Glutamatergic neuron (in vitro differentiated cells): ENCODE results near the gene ACVRL1. TPM values are rescaled to one million over a fixed set of nuclear protein-coding genes. Genes with fewer than 3 reads are reported as not detected.

Experiments
- DNase-seq: peaks from one replicate; pipeline ENCODE4 v3.0.0; 2022
- H3K27ac Mint-ChIP-seq: one replicate; pipeline ENCODE4 v1.8.0; 2020; ENCODE audit warnings: mild to moderate bottlenecking, mixed read lengths, inconsistent platforms; ENCODE audit not compliant: unreplicated experiment
- H3K27me3 Mint-ChIP-seq: one replicate; pipeline ENCODE4 v1.8.0; 2020; ENCODE audit warnings: mild to moderate bottlenecking, moderate library complexity, mixed read lengths, inconsistent platforms; ENCODE audit not compliant: unreplicated experiment
- H3K36me3 Mint-ChIP-seq: one replicate; pipeline ENCODE4 v1.8.0; 2020; ENCODE audit warnings: mild to moderate bottlenecking, mixed read lengths, inconsistent platforms; ENCODE audit not compliant: unreplicated experiment
- H3K4me1 Mint-ChIP-seq: one replicate; pipeline ENCODE4 v1.8.0; 2020; ENCODE audit warnings: mild to moderate bottlenecking, low read depth, mixed read lengths, inconsistent platforms; ENCODE audit not compliant: unreplicated experiment
- H3K4me3 Mint-ChIP-seq: one replicate; pipeline ENCODE4 v1.8.0; 2020; ENCODE audit warnings: mild to moderate bottlenecking, mixed read lengths, inconsistent platforms; ENCODE audit not compliant: unreplicated experiment
- H3K9me3 Mint-ChIP-seq: one replicate; pipeline ENCODE4 v1.8.0; 2020; ENCODE audit warnings: mild to moderate bottlenecking, moderate library complexity, mixed read lengths, inconsistent platforms; ENCODE audit not compliant: unreplicated experiment
- CTCF ChIP-seq: fragments of 200-600 bp; sonication (generic); IDR thresholded peaks from one replicate; pipeline ENCODE4 v1.5.0; 2021; ENCODE audit not compliant: partially characterized antibody, unreplicated experiment
- total RNA-seq: library from RNA; stranded (reverse); fragmentation: NEBNext Ultra II Directional; extraction: Animal tissue kit (Norgen Biotek cat#: 25700); gene quantifications from one replicate; pipeline ENCODE4 v1.2.1, GENCODE V29; 2021; ENCODE audit not compliant: unreplicated experiment

ACVRL1 gene
- total RNA-seq, 1 donor from 2014 or later = 0.39 TPM

- Mint-ChIP-seq H3K27ac (no peak overlapping the region), H3K27me3 (no peaks in the 10 kb centered on the region), H3K4me1 (peaks cover 30% of the 10 kb centered on the region), H3K9me3 (peaks cover 7% of the 10 kb centered on the region), H3K4me3 (peak overlapping the region; percentile 90), H3K36me3 (no peaks in the 10 kb centered on the region)
- DNase-seq = no peak
- TF ChIP-seq CTCF = no peak
These were observed 47.5 kb downstream of the ACVRL1 start for GRCh38 chr12:51954561-51955361.

GRCh38 chr12:51955702-51956101 is 48.4 kb downstream of the ACVRL1 start:
- H3K9me3 Mint-ChIP-seq = peaks cover 7% of the 10 kb centered on the region
- H3K27me3 Mint-ChIP-seq = no peaks in the 10 kb centered on the region
- no peaks in the 10 kb centered on the region for H3K36me3 Mint-ChIP-seq
- H3K4me3 Mint-ChIP-seq = no peak overlapping the region
- peaks cover 26% of the 10 kb centered on the region for H3K4me1 Mint-ChIP-seq
- DNase-seq = no peak
- no peak overlapping the region for H3K27ac Mint-ChIP-seq
- TF ChIP-seq CTCF = no peak

- H3K4me1 Mint-ChIP-seq = peaks cover 18% of the 10 kb centered on the region
- DNase-seq = no peak
- no peaks in the 10 kb centered on the region for H3K27me3 Mint-ChIP-seq
- TF ChIP-seq CTCF = no peak
- H3K4me3 Mint-ChIP-seq = no peak overlapping the region
- H3K9me3 Mint-ChIP-seq = peaks cover 1% of the 10 kb centered on the region
- H3K36me3 Mint-ChIP-seq = no peaks in the 10 kb centered on the region
- H3K27ac Mint-ChIP-seq = no peak overlapping the region
These were observed 51.2 kb downstream of the ACVRL1 start for GRCh38 chr12:51958542-51958941.

- peaks cover 12% of the 10 kb centered on the region for H3K4me1 Mint-ChIP-seq
- no peak for TF ChIP-seq CTCF
- H3K36me3 Mint-ChIP-seq = no peaks in the 10 kb centered on the region
- no peak overlapping the region for H3K4me3 Mint-ChIP-seq
- H3K9me3 Mint-ChIP-seq = peaks cover 1% of the 10 kb centered on the region
- no peak overlapping the region for H3K27ac Mint-ChIP-seq
- DNase-seq = no peak
- no peaks in the 10 kb centered on the region for H3K27me3 Mint-ChIP-seq
These were observed 51.9 kb downstream of the ACVRL1 start for GRCh38 chr12:51959211-51959610.

GRCh38 chr12:51959921-51960320 is 52.6 kb downstream of the ACVRL1 start:
- Mint-ChIP-seq H3K9me3 (peaks cover 1% of the 10 kb centered on the region), H3K4me3 (no peak overlapping the region), H3K27ac (no peak overlapping the region), H3K27me3 (no peaks in the 10 kb centered on the region), H3K36me3 (peaks cover 5% of the 10 kb centered on the region), H3K4me1 (peaks cover 5% of the 10 kb centered on the region)
- no peak for DNase-seq
- no peak for TF ChIP-seq CTCF
